Left forelimb (tissue), 1 donor: Measurements from ENCODE around the gene KDM5A.

Experiments
- DNase-seq: peaks from one replicate; pipeline ENCODE4 v3.0.0-alpha.2; 2018; ENCODE audit warnings: low spot score

KDM5A gene

GRCh38 chr12:272942-273341 is 116.2 kb downstream of the KDM5A start:
- DNase-seq: no peak

- no peak for DNase-seq
Measured at GRCh38 chr12:271161-271560, 118.0 kb downstream of the KDM5A start.

- no peak for DNase-seq
Measured at GRCh38 chr12:269191-269590, 119.9 kb downstream of the KDM5A start.

- no peak for DNase-seq
Measured at GRCh38 chr12:268483-268840, 120.7 kb downstream of the KDM5A start.

DNA sequence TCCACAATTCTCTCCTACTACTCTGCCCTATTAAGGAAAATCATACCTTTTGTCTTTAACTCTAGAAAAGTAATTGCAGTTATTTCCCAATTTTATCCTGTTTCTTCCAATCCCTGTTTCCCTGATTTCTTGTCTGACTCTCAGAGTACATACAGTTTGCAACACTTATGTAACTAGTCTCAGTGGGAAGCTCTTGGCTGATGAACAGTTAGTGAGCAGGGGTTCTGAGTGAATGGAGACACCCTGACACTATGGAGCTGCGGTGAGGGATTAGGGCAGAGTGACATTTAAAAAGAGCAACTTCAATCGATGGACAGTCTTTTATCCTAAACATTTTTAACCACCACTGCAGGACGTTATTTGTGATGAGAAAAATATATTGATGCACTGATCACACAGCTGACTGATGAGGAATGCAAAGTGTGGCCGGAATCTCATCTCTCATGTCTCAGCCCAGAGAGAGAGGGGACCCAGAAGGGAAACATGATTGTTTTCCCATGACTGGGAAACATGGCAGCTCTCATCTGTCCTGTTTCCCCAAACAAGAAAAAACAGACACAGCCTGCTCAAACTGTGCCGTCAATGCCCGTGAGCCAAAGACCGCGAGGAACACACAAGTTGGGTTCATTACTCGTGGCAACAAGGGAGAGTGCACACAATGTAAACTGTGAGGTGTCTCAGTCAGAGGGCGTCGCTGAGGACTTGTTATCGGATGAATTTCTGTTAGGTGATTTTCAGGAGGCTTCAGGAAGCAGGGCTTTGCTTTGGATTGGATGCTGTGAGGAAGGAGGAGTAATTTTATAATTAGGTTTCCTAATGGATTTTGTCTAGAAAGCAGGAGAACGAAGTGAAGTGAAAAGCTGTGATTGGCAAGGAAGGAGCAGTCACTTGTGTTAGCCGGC is 121.3 kb downstream of the KDM5A start:
- DNase-seq: no peak

DNA sequence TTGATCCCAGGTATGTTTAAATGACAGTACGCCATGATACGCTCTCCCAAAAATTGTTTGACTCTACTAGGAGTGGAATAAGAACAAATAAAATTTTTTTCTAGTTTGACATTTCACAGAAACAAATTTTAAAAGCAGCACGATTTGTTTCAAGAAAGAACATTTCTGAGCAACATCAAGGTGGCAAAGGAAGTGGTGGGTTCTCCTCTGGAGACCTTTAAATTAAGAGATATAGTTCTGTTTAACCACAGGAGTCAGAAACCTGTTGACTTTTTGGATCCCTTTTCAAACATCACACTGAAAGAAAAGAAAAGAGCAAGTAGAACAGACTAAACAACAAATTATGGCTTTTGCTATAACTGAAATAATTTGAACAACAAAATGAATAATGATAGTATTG is 124.0 kb downstream of the KDM5A start:
- no peak for DNase-seq

GRCh38 chr12:264269-264668 is 124.9 kb downstream of the KDM5A start:
- DNase-seq: no peak

DNA sequence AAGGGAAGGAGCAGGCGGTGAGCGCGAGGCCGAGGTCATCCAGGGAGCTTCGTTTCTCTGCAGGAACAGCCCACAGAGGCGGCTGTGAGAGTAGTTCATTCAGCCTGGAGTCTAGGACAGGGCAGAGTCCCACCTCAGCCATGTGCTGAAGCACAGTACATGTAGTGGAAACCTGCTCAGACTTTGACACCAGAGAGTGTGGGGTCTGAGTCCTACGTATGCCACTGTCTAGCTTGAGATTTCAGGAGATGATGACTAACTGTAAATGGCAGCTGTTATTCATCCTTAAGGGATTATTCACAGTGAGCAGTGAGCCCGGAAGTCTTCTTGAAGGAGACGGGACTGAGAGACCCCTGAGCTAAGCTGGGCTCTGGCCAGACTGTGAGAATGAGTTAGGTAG is 125.5 kb downstream of the KDM5A start:
- DNase-seq: no peak

DNA sequence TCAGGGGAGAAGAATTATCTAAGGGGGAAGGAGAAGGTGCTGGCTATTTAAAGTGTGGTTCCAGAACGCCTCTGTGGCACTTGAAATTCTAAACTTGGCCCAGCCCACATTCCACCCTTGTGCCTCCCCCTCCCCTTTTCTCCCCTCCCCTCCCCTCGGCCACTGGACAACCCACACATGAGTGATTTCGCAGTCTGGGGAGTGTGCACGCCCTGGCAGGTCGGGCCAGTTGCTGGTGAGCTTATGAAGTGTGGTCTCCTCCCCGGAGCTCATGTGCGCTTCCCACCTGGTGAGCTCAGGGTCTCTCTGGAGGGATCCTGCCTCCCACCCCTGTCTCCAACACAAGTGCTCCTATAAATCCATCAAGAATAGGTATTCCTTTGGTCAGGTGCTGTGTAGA is 126.3 kb downstream of the KDM5A start, which contains the start of gene SLC6A13:
Gene SLC6A13 (minus strand): TSS at position 20 of the 400 bp plus-strand sequence. CDS start 2,784 bp downstream, outside the sequence.
- no peak for DNase-seq

DNA sequence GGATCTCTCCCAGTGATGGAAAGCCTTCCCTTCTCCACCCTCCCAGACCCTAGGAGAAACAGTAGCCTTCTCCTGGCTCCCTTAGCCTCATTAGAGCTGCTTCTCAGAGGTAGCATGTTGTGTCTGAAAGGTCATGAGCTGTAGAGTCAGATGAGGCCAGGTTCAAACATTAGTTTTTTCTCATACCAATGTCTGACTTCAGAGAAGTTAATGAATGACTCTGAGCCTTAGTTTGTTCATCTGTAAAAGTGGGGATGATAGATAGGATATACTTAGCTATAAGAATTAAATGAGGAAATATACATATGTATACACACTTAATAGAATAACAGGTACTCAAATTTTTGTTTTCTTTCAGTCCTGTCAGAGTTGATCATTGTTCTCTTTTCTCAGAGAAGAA is 127.0 kb downstream of the KDM5A start:
- no peak for DNase-seq

- no peak for DNase-seq
Measured at GRCh38 chr12:257521-258321, 131.4 kb downstream of the KDM5A start.

DNA sequence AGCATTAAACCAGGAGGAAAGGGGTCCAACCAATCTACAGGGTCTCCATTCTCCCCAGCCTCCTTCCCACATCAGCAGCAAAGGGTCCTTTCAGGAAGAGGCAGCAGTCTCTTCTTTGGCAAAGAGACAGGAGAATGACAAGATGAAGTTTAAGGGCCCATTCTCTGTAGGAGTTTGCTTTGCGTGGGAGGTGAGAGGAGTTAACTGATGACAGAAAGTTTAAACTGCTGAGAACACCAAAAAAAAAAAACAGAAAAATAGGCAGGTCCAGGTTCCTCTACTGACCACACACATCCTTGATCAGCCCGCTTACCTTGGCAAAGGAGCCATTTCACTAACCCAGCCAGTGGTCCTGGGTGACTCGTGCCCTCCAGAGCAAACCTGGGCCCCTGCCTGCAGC is 132.2 kb downstream of the KDM5A start:
- DNase-seq: no peak

- DNase-seq: no peak
Measured at GRCh38 chr12:256225-256624, 132.9 kb downstream of the KDM5A start.

DNA sequence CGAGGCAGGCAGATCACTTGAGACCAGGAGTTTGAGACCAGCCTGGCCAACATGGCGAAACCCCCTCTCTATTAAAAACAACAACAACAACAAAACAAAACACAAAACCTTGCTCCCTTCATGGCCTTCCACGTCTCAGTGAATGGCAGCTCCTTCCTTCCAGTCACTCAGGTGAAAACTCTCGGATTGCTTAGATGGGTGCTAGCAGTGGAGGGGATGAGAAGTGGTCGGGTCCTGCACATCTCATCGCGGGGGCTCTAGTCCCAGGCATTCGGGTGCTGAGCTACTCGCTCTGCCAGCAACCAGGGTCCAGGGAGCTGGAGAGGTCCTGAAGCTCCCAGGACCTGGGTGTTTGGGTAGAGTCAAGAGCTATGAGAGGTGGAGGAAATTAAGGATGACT is 134.2 kb downstream of the KDM5A start:
- DNase-seq: no peak

- no peak for DNase-seq
Measured at GRCh38 chr12:254039-254438, 135.1 kb downstream of the KDM5A start.

DNA sequence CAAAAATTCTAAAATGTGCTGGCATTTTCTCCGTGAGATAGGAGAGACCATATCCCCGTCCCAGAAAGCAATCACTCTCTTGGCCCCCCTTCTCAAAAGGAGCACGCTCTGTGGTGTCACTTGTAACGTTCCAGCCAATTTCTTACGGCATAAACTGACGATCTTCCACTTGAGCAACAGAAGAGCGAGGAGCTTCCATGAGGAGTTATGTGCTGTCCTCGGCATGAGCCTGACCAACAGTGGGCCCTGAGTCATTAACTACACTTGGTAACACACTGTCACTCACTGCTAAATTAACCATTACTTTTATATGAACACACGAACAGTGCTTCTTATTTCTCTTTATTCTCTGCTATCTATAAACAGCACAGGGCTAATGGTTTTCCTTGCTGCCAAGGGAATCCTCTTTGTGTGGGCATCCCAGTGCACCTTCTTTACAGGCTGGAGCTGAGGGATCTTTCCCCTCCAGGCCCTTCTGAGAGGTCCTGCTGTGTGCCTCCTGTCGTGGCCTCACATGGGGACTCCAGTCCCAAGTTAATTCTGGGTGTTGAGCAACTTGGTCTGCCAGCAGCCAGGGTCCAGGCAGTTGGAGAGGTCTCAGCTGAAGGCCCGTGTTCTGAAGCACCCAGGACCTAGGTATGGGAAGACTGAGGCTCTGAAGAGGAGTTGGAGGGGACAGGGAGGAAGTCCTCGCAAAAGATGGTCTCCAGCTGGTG is 135.8 kb downstream of the KDM5A start:
- DNase-seq: no peak

GRCh38 chr12:252636-253035 is 136.5 kb downstream of the KDM5A start:
- DNase-seq: no peak

DNA sequence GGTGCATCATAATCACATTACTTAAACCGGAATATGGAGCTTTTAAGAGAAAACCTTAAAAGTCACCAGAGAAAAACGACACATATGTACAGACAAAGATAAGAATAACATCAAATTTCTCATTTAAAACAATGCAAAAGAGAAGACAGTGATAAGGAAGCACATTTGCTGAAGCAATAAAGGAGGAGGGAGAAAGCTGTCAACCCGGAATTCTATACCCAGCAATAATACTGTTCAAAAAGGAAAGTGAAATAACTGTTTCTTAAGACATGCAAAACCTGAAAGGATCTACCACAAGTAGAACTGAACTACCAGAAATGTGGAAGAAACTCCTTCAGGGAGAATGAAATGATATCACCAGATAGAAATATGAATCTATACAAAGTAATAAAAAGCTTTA is 141.8 kb downstream of the KDM5A start:
- DNase-seq: no peak

DNA sequence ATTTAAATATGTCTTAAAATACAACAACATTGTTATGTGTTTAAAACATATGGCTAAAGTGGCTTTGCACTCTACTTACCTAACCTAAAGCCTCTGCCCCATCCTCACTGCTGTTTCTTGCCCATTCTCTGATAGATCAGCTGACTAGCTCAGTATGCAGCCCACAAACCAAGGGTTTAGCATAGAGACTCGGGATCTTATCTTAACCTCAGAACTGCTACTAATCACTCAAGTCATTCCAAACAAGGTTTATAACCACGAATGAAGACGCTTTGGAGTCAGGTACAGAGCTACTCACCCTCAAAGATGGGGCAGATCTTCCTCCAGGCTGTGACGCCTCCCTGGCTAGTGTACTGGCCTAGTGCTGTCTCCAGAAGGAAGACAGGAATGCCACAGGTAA is 145.7 kb downstream of the KDM5A start:
- no peak for DNase-seq

DNA sequence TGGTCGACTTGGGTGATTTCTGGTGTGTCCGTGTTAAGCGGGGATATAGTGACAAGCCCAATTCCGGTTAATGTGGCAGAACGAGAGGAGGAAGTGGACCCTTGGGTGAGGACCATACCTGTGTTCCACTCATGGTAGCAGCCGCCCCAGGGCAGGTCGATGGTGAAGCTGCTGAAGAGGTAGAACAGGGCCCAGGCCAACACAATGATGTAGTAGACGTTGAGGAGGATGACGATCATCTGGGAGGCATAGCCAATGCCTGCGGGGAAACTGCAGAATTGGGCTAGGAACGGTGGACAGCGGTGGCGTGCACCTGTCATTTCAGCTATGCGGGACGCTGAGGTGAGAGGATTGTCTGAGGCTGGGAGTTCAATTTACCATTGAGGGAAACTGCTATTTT is 146.6 kb downstream of the KDM5A start:
- no peak for DNase-seq

DNA sequence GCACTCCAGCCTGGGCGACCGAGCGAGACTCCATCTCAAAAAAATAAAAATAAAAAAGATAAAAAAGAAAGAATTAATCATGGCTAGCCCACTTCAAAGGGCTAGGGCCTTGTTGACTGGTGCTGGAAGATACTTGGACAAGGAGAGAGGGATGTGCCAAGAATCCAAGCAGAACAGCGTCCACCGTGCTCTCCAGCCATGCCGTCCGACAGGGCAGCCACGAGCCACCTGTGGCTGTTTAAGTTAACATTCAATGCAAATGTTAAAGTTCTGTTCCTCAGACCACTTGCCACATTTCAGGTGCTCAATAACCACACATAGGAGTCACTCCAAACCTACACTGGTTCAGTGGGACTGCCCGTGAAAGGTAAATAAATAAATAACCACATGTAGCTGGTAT is 147.9 kb downstream of the KDM5A start:
- DNase-seq: no peak

GRCh38 chr12:240566-240965 is 148.6 kb downstream of the KDM5A start:
- DNase-seq: no peak
